ENCODE results near the gene ALKBH4. TPM values are rescaled to one million over a fixed set of nuclear protein-coding genes. Genes with fewer than 3 reads are reported as not detected.
"Not testable (repeated sequence)": the region's sequence is repeated elsewhere in the genome, so short reads cannot be mapped to it uniquely, and the experiment has no call there.

The ALKBH4 gene
- total and polyA plus RNA-seq, 2 donors from 2014 or later, result 14.0 to 15.4 TPM

- H3K36me3 ChIP-seq (ENCODE audit: control insufficient read depth in 2 of 3, insufficient read depth in 3 of 3, low read length in 3 of 3); H3K27ac ChIP-seq (ENCODE audit: low read depth in 2 of 2, low read length in 2 of 2); H3K4me3 ChIP-seq (ENCODE audit: low read length in 3 of 3); H3K27me3 ChIP-seq (ENCODE audit: control insufficient read depth, insufficient read depth, low read length); H3K9ac ChIP-seq (ENCODE audit: low read length in 3 of 3); H3K4me1 ChIP-seq (ENCODE audit: control insufficient read depth in 2 of 3, insufficient read depth in 2 of 3, low read depth in 1 of 3, low read length in 3 of 3); H3K9me3 ChIP-seq (ENCODE audit: control insufficient read depth in 2 of 3, insufficient read depth in 1 of 3, low read length in 3 of 3); intact Hi-C loops (cut with DNase I); FAIRE-seq: not testable (repeated sequence)
- DNase-seq, result peak; percentile 72 to 97 (median 93)
- peak; percentile 57 for TF ChIP-seq CTCF (IDR thresholded peaks at IDR 0.05; ENCODE audit: borderline replicate concordance, extremely low read depth, insufficient read depth)
These were observed 13.9 kb upstream of the ALKBH4 start, which contains the start of gene POLR2J for GRCh38 chr7:102478314-102479208. Gene POLR2J, minus strand, starts transcription at chr7:102478922. Its CDS starts 62 bp downstream, at chr7:102478860.

- H3K9me3 ChIP-seq (ENCODE audit: control insufficient read depth in 2 of 3, insufficient read depth in 1 of 3, low read length in 3 of 3); H3K9ac ChIP-seq (ENCODE audit: low read length in 3 of 3); H3K27me3 ChIP-seq (ENCODE audit: control insufficient read depth, insufficient read depth, low read length); intact Hi-C loops (cut with DNase I); H3K4me3 ChIP-seq (ENCODE audit: low read length in 3 of 3); H3K36me3 ChIP-seq (ENCODE audit: control insufficient read depth in 2 of 3, insufficient read depth in 3 of 3, low read length in 3 of 3); H3K27ac ChIP-seq (ENCODE audit: low read depth in 2 of 2, low read length in 2 of 2); H3K4me1 ChIP-seq (ENCODE audit: control insufficient read depth in 2 of 3, insufficient read depth in 2 of 3, low read depth in 1 of 3, low read length in 3 of 3); FAIRE-seq: not testable (repeated sequence)
- DNase-seq, result peak in 1 of 5 donors; percentile 32
These were observed 10.2 kb upstream of the ALKBH4 start for GRCh38 chr7:102474736-102475435.

GRCh38 chr7:102474116-102474515 is 9.5 kb upstream of the ALKBH4 start:
- peak in 1 of 5 donors; percentile 37 for DNase-seq
- H3K4me3 ChIP-seq (ENCODE audit: low read length in 3 of 3); H3K27ac ChIP-seq (ENCODE audit: low read depth in 2 of 2, low read length in 2 of 2); FAIRE-seq; intact Hi-C loops (cut with DNase I); H3K9me3 ChIP-seq (ENCODE audit: control insufficient read depth in 2 of 3, insufficient read depth in 1 of 3, low read length in 3 of 3); H3K4me1 ChIP-seq (ENCODE audit: control insufficient read depth in 2 of 3, insufficient read depth in 2 of 3, low read depth in 1 of 3, low read length in 3 of 3); H3K27me3 ChIP-seq (ENCODE audit: control insufficient read depth, insufficient read depth, low read length); H3K9ac ChIP-seq (ENCODE audit: low read length in 3 of 3); H3K36me3 ChIP-seq (ENCODE audit: control insufficient read depth in 2 of 3, insufficient read depth in 3 of 3, low read length in 3 of 3): not testable (repeated sequence)

GRCh38 chr7:102473271-102473991 is 8.8 kb upstream of the ALKBH4 start:
- Histone ChIP-seq H3K4me1 (ENCODE audit: control insufficient read depth in 2 of 3, insufficient read depth in 2 of 3, low read depth in 1 of 3, low read length in 3 of 3) (peaks cover 0 to 3% (median 0%) of the 10 kb centered on the region in 3 donors), H3K36me3 (ENCODE audit: control insufficient read depth in 2 of 3, insufficient read depth in 3 of 3, low read length in 3 of 3) (peaks cover 0 to 8% (median 0%) of the 10 kb centered on the region in 3 donors), H3K9ac (ENCODE audit: low read length in 3 of 3) (no peak overlapping the region), H3K4me3 (ENCODE audit: low read length in 3 of 3) (no peak overlapping the region), H3K27me3 (ENCODE audit: control insufficient read depth, insufficient read depth, low read length) (no peaks in the 10 kb centered on the region), H3K9me3 (ENCODE audit: control insufficient read depth in 2 of 3, insufficient read depth in 1 of 3, low read length in 3 of 3) (no peaks in the 10 kb centered on the region), H3K27ac (ENCODE audit: low read depth in 2 of 2, low read length in 2 of 2) (no peak overlapping the region)
- no peak for FAIRE-seq
- TF ChIP-seq CTCF (IDR thresholded peaks at IDR 0.05; ENCODE audit: borderline replicate concordance, extremely low read depth, insufficient read depth), result no peak
- peak in 1 of 5 donors; percentile 57 for DNase-seq
- intact Hi-C loops (cut with DNase I), result no loop called here

Measured in kidney (tissue), 14 donors.